ENCODE measurements around the gene ABCA12. TPM values are rescaled to one million over a fixed set of nuclear protein-coding genes. Genes with fewer than 3 reads are reported as not detected.

The ABCA12 gene
- total and polyA plus RNA-seq, 9 of the 15 experiments (the other 6 are each of a cell fraction or from before 2014, with no cell fraction given): 0.02 to 0.03 TPM; not detected in 7

DNA sequence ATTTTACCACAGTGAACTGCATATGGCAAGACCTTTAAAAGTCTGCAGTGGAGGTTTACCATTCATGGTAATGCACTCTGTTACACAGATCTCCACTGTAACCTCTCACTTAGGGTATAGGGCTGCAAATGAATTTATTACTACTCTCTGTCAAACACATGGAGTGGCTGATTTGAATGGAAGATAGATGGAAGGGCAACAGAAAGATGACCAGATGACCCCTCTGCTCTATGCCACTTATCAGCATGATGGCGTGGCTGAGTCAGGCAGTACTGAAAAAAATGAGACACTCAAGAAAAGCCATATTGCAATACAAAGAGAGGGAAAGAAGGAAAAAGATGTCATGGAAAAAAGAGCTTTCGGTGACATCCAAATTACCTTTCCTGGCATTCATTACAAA lies 72.3 kb downstream of the ABCA12 start:
- Histone ChIP-seq H2AFZ (ENCODE audit: low read depth, low read length) (no peak overlapping the region), H3K27ac (ENCODE audit: extremely low read depth, low read depth, low read length) (no peak overlapping the region), H3K4me3 (no peak overlapping the region), H3K4me2 (ENCODE audit: insufficient read depth, low read length) (no peak overlapping the region), H3K27me3 (ENCODE audit: control insufficient read depth in 2 of 2, insufficient read depth in 2 of 2, low read length in 2 of 2) (no peaks in the 10 kb centered on the region), H3K36me3 (ENCODE audit: control insufficient read depth, insufficient read depth, low read length) (no peaks in the 10 kb centered on the region), H3K9me1 (ENCODE audit: control insufficient read depth, insufficient read depth, low read length) (no peaks in the 10 kb centered on the region), H4K20me1 (replicated peaks; ENCODE audit: control insufficient read depth, insufficient read depth, low read length) (no peaks in the 10 kb centered on the region), H3K9ac (ENCODE audit: insufficient read depth in 1 of 2, low read depth in 2 of 2, low read length in 2 of 2) (no peak overlapping the region), H3K79me2 (ENCODE audit: control insufficient read depth, insufficient read depth, low read length) (no peaks in the 10 kb centered on the region), H3K9me3 (replicated peaks; ENCODE audit: control insufficient read depth, insufficient read depth, low read depth, low read length) (no peaks in the 10 kb centered on the region), H3K4me1 (replicated peaks in 1 of 2; ENCODE audit: control insufficient read depth in 2 of 2, insufficient read depth in 2 of 2, low read length in 2 of 2) (no peaks in the 10 kb centered on the region)
- ATAC-seq (no peak), FAIRE-seq (no peak), DNase-seq (ENCODE audit: extremely low read depth in 1 of 4, low spot score in 3 of 4) (no peak)
- in situ Hi-C loops (cut with MboI) (no loop called here), intact Hi-C loops (cut with micrococcal nuclease) (no loop called here)
- WGBS (ENCODE audit: insufficient coverage, low coverage, missing lambda C conversion rate): 6% methylated on average over 2 of the region's 2 CpGs
- CTCF ChIA-PET (ENCODE audit: low intra/inter-chr PET ratio): no interaction called here
- BruUV-seq (replicated peaks): no TSS peak
- TF ChIP-seq ZNF76 (CRISPR knock-in tag; IDR thresholded peaks at IDR 0.05; ENCODE audit: borderline replicate concordance) (no peak), GTF2F1 (IDR thresholded peaks at IDR 0.05; ENCODE audit: low read depth, low read length) (no peak), ZNF561 (CRISPR knock-in tag; conservative IDR thresholded peaks at IDR 0.05) (no peak), STAG1 (CRISPR knock-in tag; IDR thresholded peaks at IDR 0.05; ENCODE audit: borderline replicate concordance) (no peak), MEF2A (IDR thresholded peaks at IDR 0.05; ENCODE audit: control insufficient read depth, low read depth, low read length) (no peak), FIP1L1 (IDR thresholded peaks at IDR 0.05; ENCODE audit: low read depth, low read length, poor library complexity, severe bottlenecking) (no peak), ZBTB8A (IDR thresholded peaks at IDR 0.05; ENCODE audit: partially characterized antibody) (no peak), NRF1 (conservative IDR thresholded peaks at IDR 0.05 in 1 of 2, IDR thresholded peaks at IDR 0.05 in 1 of 2) (no peak), ESRRA (IDR thresholded peaks at IDR 0.05; ENCODE audit: borderline replicate concordance, low read depth) (no peak), FOSL1 (tag; conservative IDR thresholded peaks at IDR 0.05) (no peak), NFXL1 (CRISPR knock-in tag; IDR thresholded peaks at IDR 0.05) (no peak), CHD1 (IDR thresholded peaks at IDR 0.05; ENCODE audit: low read length) (no peak), ZNF764 (CRISPR knock-in tag; IDR thresholded peaks at IDR 0.05; ENCODE audit: low read depth) (no peak), KLF10 (CRISPR knock-in tag; IDR thresholded peaks at IDR 0.05) (no peak)
- TF ChIP-seq, protein P1, sequence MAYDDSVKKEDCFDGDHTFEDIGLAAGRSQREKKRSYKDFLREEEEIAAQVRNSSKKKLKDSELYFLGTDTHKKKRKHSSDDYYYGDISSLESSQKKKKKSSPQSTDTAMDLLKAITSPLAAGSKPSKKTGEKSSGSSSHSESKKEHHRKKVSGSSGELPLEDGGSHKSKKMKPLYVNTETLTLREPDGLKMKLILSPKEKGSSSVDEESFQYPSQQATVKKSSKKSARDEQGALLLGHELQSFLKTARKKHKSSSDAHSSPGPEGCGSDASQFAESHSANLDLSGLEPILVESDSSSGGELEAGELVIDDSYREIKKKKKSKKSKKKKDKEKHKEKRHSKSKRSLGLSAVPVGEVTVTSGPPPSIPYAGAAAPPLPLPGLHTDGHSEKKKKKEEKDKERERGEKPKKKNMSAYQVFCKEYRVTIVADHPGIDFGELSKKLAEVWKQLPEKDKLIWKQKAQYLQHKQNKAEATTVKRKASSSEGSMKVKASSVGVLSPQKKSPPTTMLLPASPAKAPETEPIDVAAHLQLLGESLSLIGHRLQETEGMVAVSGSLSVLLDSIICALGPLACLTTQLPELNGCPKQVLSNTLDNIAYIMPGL (CRISPR knock-in tag; IDR thresholded peaks at IDR 0.05): no peak
- POLR2A ChIA-PET: no interaction called here
